K562 (cell line): ENCODE results near the gene VEGFB. TPM values are rescaled to one million over a fixed set of nuclear protein-coding genes. Genes with fewer than 3 reads are reported as not detected.
A peak's percentile ranks its signal among the peaks of the same experiment; 100 is the strongest.

ENCODE experiments used
- ARID3B ChIP-seq: fragments of 250-450 bp; sonication (Bioruptor Pico); IDR thresholded peaks from 2 replicates; pipeline ENCODE4 v1.4.0; 2020; ENCODE audit warnings: borderline replicate concordance
- ARNT ChIP-seq, 2 experiments: fragments of 450-650 bp; IDR thresholded peaks; 2 replicates each; pipeline ENCODE4 v1.6.1; 2016; ENCODE audit warnings: mild to moderate bottlenecking in 1 of 2
- BCL6 ChIP-seq: fragments of 250-450 bp; sonication (Bioruptor Pico); IDR thresholded peaks from 2 replicates; pipeline ENCODE4 v1.4.0; 2020
- CREM ChIP-seq: IDR thresholded peaks from 2 replicates; pipeline ENCODE4 v1.6.1; 2014; ENCODE audit warnings: antibody characterized with exemption, low read depth
- EGR1 ChIP-seq: fragments of 450-650 bp; conservative IDR thresholded peaks from 2 replicates; pipeline ENCODE4 v1.6.1; 2017; ENCODE audit warnings: mild to moderate bottlenecking
- EP400 ChIP-seq: fragments of 450-650 bp; IDR thresholded peaks from 2 replicates; pipeline ENCODE4 v1.6.1; 2017; ENCODE audit warnings: antibody characterized with exemption, mild to moderate bottlenecking, moderate library complexity
- GATAD2B ChIP-seq: fragments of 450-650 bp; IDR thresholded peaks from 2 replicates; pipeline ENCODE4 v1.6.1; 2017; ENCODE audit warnings: mild to moderate bottlenecking, borderline replicate concordance
- MAX ChIP-seq: sonication (generic); formaldehyde crosslinking; IDR thresholded peaks from 2 replicates; pipeline ENCODE4 v1.9.0; 2022; ENCODE audit warnings: mild to moderate bottlenecking, missing genetic modification reagents
- MEIS2 ChIP-seq: fragments of 450-650 bp; IDR thresholded peaks from 2 replicates; pipeline ENCODE4 v1.6.1; 2014; ENCODE audit warnings: mild to moderate bottlenecking; ENCODE audit not compliant: partially characterized antibody
- NFE2L1 ChIP-seq: fragments of 450-650 bp; IDR thresholded peaks from 2 replicates; pipeline ENCODE4 v1.6.1; 2016; ENCODE audit warnings: missing genetic modification characterization, low read depth, mild to moderate bottlenecking, missing compliant biosample characterization, moderate library complexity, borderline replicate concordance
- NFIX ChIP-seq: fragments of 250-450 bp; sonication (Bioruptor Pico); IDR thresholded peaks from 2 replicates; pipeline ENCODE4 v1.4.0; 2020; ENCODE audit warnings: low read depth, mild to moderate bottlenecking, moderate library complexity
- NFYB ChIP-seq: IDR thresholded peaks from 2 replicates; pipeline ENCODE4 v1.6.1; 2011; ENCODE audit warnings: mild to moderate bottlenecking, moderate library complexity; ENCODE audit not compliant: insufficient read length; ENCODE audit errors: extremely low read depth
- PKNOX1 ChIP-seq: fragments of 450-650 bp; IDR thresholded peaks from 2 replicates; pipeline ENCODE4 v1.6.1; 2016
- POLR2AphosphoS5 ChIP-seq: IDR thresholded peaks from 2 replicates; pipeline ENCODE4 v1.6.1; 2011; ENCODE audit warnings: mild to moderate bottlenecking, low read depth, low read length, moderate library complexity; ENCODE audit not compliant: control insufficient read depth, insufficient read depth
- RB1 ChIP-seq: fragments of 450-650 bp; IDR thresholded peaks from 2 replicates; pipeline ENCODE4 v1.6.1; 2017; ENCODE audit warnings: low read depth, mild to moderate bottlenecking
- SMAD2 ChIP-seq: fragments of 150-350 bp; IDR thresholded peaks from 2 replicates; pipeline ENCODE4 v1.6.1; 2014; ENCODE audit warnings: low read depth, mild to moderate bottlenecking, low read length
- STAG1 ChIP-seq: sonication (generic); formaldehyde crosslinking; IDR thresholded peaks from 2 replicates; pipeline ENCODE4 v1.5.0; 2020; ENCODE audit warnings: missing genetic modification reagents, borderline replicate concordance
- STAT6 ChIP-seq: sonication (generic); formaldehyde crosslinking; IDR thresholded peaks from 2 replicates; pipeline ENCODE4 v1.8.1; 2023; ENCODE audit warnings: mild to moderate bottlenecking, missing genetic modification reagents
- SUPT5H ChIP-seq: fragments of 450-650 bp; IDR thresholded peaks from 2 replicates; pipeline ENCODE4 v1.6.1; 2016
- TSC22D4 ChIP-seq: fragments of 450-650 bp; IDR thresholded peaks from 2 replicates; pipeline ENCODE4 v1.6.1; 2016; ENCODE audit warnings: missing genetic modification characterization, missing biosample characterization, control low read depth
- U2AF2 ChIP-seq: fragments of 200-400 bp; formaldehyde crosslinking; optimal IDR thresholded peaks from 2 replicates; pipeline ENCODE3; 2017; ENCODE audit warnings: low read depth, mild to moderate bottlenecking, low read length
- ZNF274 ChIP-seq: IDR thresholded peaks from 2 replicates; pipeline ENCODE4 v1.6.1; 2011; ENCODE audit warnings: low read depth, mild to moderate bottlenecking, low read length, moderate library complexity, borderline replicate concordance
- ZNF57 ChIP-seq: fragments of 450-650 bp; formaldehyde crosslinking; IDR thresholded peaks from 2 replicates; pipeline ENCODE4 v1.4.0; 2020; ENCODE audit warnings: mild to moderate bottlenecking, moderate library complexity
- ZNF695 ChIP-seq: fragments of 450-650 bp; formaldehyde crosslinking; IDR thresholded peaks from 2 replicates; pipeline ENCODE4 v1.4.0; 2020; ENCODE audit warnings: mild to moderate bottlenecking, moderate library complexity
- ZNF707 ChIP-seq: fragments of 250-450 bp; sonication (Bioruptor Pico); conservative IDR thresholded peaks from 2 replicates; pipeline ENCODE4 v1.8.0; 2022; ENCODE audit warnings: inconsistent platforms, mild to moderate bottlenecking, moderate library complexity
- polyA plus RNA-seq, 8 experiments: library from polyadenylated mRNA; depleted of rRNA in 4 of 8; stranded (reverse) in 5 of 8; unstranded in 3 of 8; fragments of >200 nt; fragmentation: Nextera tagmentation in 2 of 8; fragmentation: Illumina TruSeq in 1 of 8; extraction: Ambion mirVana in 2 of 8; extraction: Trizol in 1 of 8; gene quantifications; 2 replicates each; pipeline versions ENCODE4 v1.2.1 to v1.2.3, GENCODE V29; 2011 to 2014; ENCODE audit warnings: inconsistent platforms in 1 of 8, missing spikeins in 1 of 8
- total RNA-seq, 7 experiments: library from RNA; depleted of rRNA in 6 of 7; stranded (reverse); fragments of >200 nt in 6 of 7; fragmentation: Illumina TruSeq in 2 of 7; extraction: Trizol in 2 of 7; gene quantifications; 2 replicates each; pipeline versions ENCODE4 v1.2.1 to v1.2.3, GENCODE V29; 2011 to 2021; ENCODE audit warnings: low replicate concordance in 1 of 7

The VEGFB gene
- total and polyA plus RNA-seq, 9 of the 15 experiments (the other 6 are each of a cell fraction or from before 2014, with no cell fraction given), result 11.0 to 83.4 (median 25.7) TPM

GRCh38 chr11:64243236-64243854 is 9.0 kb downstream of the VEGFB start (continued):
- TF ChIP-seq STAT6 (CRISPR knock-in tag), result no peak
- TF ChIP-seq ARID3B (CRISPR knock-in tag), result no peak
- TF ChIP-seq SUPT5H, result peak; percentile 51
- peak; percentile 30; the same call in 1 of the 2 replicates for TF ChIP-seq POLR2AphosphoS5
- no peak for TF ChIP-seq RB1
- TF ChIP-seq BCL6 (CRISPR knock-in tag), result no peak
- no peak for TF ChIP-seq ARNT (IDR thresholded peaks at IDR 0.05)
- TF ChIP-seq ZNF57, result no peak
- no peak for TF ChIP-seq SMAD2
- no peak for TF ChIP-seq EP400
- no peak for TF ChIP-seq CREM
- no peak for TF ChIP-seq TSC22D4 (tag)
- no peak for TF ChIP-seq PKNOX1
- TF ChIP-seq ZNF707 (CRISPR knock-in tag), result no peak
- no peak for TF ChIP-seq ZNF695
- TF ChIP-seq EGR1, result peak; percentile 76
- TF ChIP-seq MEIS2, result no peak
- TF ChIP-seq NFYB, result no peak
- no peak for TF ChIP-seq GATAD2B
- no peak for TF ChIP-seq STAG1 (CRISPR knock-in tag)
- TF ChIP-seq U2AF2, result no peak
- no peak for TF ChIP-seq NFIX
- no peak for TF ChIP-seq MAX (CRISPR knock-in tag)
- TF ChIP-seq NFE2L1 (tag), result no peak
- no peak for TF ChIP-seq ZNF274
